Omental fat pad (tissue), 4 donors: ENCODE results near the gene SFXN4. TPM values are rescaled to one million over a fixed set of nuclear protein-coding genes. Genes with fewer than 3 reads are reported as not detected.

Experiments used
- ATAC-seq: fragments of 150-250 bp; one replicate; pipeline ENCODE4 v1.9.1; 2016; ENCODE audit warnings: mild to moderate bottlenecking, moderate library complexity; ENCODE audit not compliant: low FRiP score
- DNase-seq: peaks from one replicate; pipeline ENCODE4 v3.0.0-alpha.2; 2019; ENCODE audit warnings: low spot score
- total RNA-seq, 4 donors: library from RNA; depleted of rRNA; stranded (reverse); fragments of >200 nt; gene quantifications; one replicate each; pipeline ENCODE4 v1.1.0, GENCODE V29; 2016
- TF ChIP-seq, protein P1 (sequence below), 3 donors: fragments of 450-650 bp; IDR thresholded peaks; one replicate each; pipeline ENCODE4 v1.5.1; 2016 to 2017; ENCODE audit warnings: antibody characterized with exemption in 3 of 3, mild to moderate bottlenecking in 3 of 3, moderate library complexity in 2 of 3

The SFXN4 gene
- total RNA-seq, 4 donors from 2014 or later: 17.1 to 30.1 (median 24.2) TPM

DNA sequence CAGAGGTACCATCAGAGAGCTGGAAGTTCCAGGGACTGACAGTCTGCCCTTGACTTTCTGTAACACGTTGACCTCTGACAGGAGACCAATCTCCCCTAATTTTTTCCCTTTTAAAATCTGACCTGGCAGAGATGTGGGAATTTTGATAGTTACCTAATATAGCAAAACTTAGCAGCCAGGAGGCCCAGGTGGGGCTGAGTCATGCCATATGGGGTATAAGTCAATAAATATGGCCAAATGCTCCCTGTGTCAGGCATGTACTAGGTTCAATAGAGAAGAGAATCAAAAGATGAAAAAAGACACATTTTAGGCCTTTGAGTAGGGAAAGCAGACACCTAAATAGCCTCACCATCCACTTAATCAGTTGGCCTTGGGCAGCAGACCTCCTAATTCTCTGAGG, 35.7 kb upstream of the SFXN4 start:
- ATAC-seq (no peak), DNase-seq (no peak)
- TF ChIP-seq, protein P1, sequence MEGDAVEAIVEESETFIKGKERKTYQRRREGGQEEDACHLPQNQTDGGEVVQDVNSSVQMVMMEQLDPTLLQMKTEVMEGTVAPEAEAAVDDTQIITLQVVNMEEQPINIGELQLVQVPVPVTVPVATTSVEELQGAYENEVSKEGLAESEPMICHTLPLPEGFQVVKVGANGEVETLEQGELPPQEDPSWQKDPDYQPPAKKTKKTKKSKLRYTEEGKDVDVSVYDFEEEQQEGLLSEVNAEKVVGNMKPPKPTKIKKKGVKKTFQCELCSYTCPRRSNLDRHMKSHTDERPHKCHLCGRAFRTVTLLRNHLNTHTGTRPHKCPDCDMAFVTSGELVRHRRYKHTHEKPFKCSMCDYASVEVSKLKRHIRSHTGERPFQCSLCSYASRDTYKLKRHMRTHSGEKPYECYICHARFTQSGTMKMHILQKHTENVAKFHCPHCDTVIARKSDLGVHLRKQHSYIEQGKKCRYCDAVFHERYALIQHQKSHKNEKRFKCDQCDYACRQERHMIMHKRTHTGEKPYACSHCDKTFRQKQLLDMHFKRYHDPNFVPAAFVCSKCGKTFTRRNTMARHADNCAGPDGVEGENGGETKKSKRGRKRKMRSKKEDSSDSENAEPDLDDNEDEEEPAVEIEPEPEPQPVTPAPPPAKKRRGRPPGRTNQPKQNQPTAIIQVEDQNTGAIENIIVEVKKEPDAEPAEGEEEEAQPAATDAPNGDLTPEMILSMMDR (IDR thresholded peaks at IDR 0.05): no peak

DNA sequence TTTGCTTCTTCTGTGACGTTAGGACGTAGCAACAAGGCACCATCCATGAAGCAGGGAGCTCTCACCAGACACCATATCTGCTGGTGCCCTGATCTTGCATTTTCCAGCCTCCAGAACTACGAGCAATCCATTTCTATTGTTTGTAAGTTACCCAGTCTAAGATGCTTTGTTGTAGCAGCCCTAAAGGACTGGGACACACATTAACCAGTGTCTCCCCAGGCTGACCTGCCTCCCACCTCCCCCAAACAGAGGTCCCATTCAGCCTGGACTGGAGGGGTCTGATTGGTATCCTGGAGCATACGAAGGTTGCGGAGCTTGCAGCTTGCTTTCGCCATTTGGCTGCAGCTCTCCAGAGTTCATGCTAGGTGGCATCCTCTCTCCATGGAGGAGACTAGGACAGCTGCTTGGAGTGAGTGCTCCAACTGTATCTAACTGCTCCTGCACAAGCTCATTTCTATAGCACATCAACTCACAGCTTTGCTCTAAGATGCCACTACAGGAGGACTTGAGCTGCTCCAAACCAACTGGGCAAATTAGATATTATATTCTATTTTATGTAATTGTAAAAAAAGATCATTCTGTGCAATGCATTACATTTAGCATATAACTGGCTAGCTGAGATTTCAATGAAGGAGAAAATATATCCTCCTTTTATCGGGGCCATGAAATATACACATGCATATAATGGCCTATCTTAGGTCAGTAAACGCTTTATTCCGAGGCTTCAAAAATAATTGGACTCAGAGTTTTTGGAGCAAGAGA, 33.9 kb upstream of the SFXN4 start:
- TF ChIP-seq, protein P1 (IDR thresholded peaks at IDR 0.05): peak in 1 of 3 donors; percentile 59
- DNase-seq (no peak), ATAC-seq (peak; percentile 85)

DNA sequence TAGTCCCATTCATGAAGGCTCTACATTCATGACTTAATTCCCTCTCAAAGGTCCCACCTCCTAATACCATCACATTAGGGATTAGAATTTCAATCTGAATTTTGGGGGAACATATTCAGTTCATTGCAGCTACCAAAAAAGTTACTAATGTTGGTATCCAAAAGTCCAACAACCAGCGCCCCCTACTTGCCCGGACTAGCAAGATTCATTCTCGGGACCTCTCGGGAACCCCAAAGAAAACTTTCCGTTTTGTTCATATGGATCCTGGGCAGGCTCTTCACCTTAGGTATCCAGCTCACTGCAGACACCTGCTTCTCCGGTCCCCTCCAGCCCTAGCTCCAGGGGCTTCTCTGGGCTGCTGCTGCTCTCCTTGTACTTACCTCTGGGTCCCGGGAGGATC, 32.9 kb upstream of the SFXN4 start:
- DNase-seq: no peak
- ATAC-seq: no peak
- TF ChIP-seq, protein P1 (IDR thresholded peaks at IDR 0.05): no peak

DNA sequence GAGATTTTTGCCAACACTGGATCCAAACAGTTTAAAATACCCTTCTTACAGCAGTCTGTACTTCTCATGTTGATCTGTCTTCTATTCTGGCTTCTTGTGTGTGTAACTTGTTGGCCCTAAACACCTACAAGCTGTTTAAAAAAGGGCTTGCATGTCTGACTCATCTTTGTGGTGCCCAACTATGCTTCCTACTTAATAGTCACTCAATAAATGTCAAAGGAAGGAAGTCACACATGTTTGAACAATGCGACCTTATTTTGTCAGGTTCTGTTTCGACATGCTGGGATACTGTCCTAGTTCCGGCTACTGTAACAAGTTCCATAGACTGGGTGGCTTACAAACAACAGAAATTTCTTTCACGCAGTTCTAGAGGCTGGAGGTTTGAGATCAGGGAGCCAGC, 32.4 kb upstream of the SFXN4 start:
- TF ChIP-seq, protein P1 (IDR thresholded peaks at IDR 0.05): no peak
- DNase-seq (no peak), ATAC-seq (no peak)

DNA sequence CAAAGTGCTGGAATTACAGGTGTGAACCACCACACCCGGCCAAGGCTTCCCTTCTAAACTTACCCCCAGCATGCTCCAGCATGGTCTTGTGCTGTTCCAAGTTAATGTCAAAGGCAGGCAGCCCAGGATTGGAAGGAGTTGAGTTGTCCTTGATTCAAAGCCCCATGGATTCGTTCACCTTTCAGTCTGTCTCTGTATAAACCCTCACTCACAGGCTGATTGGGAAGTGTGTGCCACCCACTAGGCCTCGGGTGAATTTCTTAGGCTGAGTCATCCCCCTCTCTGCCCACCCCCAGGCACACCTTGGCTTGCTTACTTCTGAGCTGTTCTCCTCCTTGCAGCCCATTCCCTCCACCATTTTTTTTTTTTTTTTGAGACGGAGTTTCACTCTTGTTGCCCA, 26.4 kb upstream of the SFXN4 start:
- DNase-seq (no peak), ATAC-seq (peak; percentile 34)
- TF ChIP-seq, protein P1 (IDR thresholded peaks at IDR 0.05): no peak

DNA sequence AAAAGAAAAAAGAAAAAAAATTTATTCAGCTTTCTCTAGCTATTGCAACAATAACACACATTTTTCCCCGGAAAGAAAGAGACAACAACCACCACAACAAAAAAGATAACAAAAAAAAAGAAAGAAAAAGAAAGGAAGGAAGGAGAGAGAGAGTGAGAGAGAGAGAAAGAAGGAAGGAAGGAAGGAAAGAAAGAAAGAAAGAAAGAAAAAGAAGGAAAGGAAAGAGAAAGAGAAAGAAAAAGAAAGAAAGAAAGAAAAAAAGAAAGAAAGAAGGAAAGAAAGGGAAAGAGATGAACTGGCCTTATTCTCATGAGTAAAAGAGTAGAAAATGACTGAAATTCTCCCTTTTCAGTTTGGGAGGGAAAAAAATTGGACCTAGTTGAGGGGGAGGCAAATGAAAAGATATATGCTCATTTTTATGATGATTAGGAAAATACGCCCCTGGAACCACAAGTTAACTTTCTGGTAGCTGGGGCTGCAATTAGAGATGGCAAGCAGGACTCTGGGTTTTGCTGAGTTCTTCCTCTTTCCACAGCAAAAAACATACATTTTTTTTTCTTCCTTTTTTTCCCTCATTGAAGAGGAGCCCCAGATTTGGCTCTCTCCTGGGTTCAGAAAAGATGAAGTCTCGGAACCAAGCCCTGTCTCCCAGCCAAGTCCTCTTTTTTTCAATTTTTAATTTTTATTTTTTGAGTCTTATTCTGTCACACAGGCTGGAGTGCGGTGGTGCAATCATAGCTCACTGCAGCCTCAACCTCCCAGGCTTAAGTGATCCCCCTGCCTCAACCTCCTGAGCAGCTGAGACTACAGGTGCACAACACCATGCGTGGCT, 25.7 kb upstream of the SFXN4 start:
- no peak for ATAC-seq
- TF ChIP-seq, protein P1 (IDR thresholded peaks at IDR 0.05): no peak
- DNase-seq: no peak
